Embryonic facial prominence (tissue), 1 donor: ENCODE results near the gene POU4F1.

Experiments
- DNase-seq: peaks from one replicate; pipeline ENCODE4 v3.0.0-alpha.2; 2016; ENCODE audit errors: extremely low spot score

Gene POU4F1

DNA sequence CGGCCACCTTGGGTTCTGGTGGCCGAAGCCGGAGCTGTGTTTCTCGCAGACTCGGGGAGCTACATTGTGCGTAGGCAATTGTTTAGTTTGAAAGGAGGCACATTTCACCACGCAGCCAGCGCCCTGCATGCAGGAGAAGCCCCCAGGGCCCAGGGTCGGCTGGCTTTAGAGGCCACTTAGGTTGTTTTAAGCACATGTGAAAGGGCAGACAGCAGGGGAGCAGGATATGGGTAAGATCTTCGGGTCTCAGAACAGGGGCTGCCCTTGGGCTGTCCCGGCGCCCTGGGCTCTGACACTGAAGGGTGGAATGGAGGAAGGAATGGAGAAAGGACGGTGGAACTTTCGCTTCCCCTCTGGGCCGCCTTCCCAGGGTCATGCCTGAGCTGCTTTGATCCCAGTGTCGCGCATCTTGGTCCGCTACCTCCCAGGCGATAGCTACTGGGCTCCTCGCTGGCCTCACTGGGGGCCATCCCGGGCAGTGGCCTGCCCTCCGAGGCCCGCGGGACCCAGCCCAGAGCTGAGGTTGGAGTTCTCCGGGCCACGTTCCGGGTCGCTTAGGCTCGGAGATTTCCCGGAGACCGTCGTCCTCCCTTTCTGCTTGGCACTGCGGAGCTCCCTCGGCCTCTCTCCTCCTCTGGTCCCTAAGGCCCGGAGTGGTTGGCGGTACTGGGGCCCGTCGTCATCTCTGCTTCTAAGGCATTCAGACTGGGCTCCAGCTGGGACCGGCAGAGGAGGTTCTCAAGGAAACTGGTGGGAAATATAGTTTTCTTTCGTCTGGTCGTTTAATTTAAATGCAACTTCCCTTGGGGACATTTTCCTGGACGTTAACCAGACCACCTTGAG, 4.3 kb upstream of the POU4F1 start:
- DNase-seq = peak; percentile 5

DNA sequence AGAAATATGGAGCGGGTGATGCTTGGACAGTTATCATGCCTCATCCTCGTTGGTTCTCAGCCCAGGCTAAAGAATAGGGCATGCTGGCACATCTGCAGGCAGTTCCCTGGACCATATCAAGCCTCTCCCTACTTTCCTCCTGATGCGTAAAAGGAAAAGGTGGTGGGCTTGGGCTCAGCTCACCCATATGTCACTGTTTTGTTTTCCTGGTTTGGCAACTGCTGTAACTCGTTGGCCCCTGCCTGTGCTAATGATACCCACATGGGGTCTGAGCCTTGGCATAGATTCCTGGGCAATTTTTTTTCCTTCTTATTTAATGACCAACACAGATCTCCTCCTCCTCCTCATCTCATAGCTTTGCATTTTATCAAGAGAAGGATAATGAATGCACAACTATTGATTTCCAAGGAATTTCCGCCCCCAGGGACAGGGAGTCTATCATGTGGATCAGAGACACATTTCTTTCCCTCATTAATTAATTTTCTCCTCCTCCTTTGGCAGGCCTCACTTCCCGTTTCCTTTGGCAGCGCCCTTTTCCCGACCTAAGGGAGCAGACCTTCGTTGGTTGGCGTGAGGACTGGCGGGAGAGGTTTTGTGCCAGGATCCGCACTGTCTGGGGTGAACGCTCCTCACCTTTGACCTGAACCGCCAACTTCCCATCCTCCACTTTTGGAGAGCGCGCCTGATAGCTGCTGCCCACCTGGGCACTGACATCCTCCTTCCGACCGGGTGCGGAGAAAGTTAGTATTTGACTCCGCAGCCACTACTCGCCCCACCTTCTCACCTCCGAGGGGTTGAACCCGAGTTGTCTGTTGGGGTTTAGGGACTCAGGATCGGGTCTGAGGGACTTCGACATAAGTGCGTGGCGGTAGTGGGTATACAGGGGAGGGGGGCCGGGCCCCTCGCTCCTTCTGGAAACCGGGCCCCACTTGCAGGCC, 3.4 kb upstream of the POU4F1 start:
- no peak for DNase-seq

DNA sequence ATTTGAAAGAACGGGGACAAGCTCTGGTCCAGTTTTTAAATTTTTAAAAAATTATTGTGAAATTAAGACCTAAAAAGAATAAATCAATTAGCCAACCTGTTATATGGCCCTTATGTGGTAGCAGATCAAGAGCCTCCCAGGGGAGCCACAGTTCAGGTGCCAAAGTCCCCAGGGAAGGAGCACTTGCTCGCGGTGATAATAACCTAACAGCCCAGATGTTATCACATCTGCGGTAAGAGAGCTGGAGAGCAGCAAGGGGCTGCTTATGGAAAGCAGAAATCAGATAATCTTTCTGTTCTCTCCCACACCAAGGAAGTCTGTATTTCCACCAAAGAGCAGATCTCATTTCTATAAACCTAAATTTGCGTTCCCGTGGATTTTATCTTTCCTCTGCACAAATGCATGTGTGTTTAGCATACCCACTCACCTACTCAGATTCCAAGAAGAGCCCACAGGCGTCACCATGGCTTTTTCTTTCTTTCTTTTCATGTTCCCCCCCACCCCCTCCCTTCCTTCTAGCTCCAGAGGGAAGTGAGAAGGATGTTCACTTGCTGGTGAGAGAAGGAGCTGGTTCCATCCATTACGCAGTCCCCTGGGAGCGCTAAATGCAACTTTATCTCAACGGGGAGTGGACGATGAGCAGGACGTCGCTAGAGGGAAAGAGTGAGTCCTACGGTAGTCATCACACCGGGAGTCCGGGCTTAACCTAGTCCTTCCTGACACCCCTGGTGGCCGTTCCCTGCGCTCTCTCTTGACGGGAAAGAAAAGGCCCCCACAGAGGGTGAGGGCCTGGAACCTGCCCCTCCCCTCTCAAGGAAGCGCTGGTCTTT, 1.6 kb upstream of the POU4F1 start:
- no peak for DNase-seq

DNA sequence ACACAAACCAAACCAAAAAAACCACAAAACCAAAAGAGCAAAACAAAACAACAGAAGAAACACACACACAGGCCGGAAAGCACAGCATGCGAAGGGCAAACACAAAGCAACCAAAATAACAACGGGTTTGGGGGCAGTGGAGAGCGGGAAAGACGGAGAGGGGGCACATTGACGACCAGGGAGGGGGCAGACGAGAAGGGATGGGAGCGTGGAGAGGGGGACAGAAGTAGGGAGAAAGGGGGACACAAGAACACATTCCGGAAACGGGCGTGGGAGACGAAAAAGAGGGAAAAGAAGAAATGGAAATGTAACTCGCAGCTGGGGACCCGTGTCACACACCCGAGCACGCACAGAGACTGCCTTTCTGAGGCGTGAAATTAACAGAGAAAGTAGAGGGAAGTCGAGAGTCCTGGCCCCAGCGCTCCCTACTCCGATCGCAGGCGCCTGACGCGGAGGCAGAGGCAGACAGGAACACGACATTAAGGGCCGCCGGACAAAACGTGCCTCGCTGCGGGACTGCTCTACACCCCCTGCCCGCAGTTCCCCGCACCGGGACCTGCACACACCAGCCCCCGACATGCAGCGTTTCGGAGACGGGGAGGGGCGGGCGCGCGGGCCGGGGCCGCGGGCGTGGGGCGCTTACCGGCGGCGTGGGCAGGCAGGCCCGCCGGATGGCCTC, 652 bp downstream of the POU4F1 start:
- DNase-seq = no peak

DNA sequence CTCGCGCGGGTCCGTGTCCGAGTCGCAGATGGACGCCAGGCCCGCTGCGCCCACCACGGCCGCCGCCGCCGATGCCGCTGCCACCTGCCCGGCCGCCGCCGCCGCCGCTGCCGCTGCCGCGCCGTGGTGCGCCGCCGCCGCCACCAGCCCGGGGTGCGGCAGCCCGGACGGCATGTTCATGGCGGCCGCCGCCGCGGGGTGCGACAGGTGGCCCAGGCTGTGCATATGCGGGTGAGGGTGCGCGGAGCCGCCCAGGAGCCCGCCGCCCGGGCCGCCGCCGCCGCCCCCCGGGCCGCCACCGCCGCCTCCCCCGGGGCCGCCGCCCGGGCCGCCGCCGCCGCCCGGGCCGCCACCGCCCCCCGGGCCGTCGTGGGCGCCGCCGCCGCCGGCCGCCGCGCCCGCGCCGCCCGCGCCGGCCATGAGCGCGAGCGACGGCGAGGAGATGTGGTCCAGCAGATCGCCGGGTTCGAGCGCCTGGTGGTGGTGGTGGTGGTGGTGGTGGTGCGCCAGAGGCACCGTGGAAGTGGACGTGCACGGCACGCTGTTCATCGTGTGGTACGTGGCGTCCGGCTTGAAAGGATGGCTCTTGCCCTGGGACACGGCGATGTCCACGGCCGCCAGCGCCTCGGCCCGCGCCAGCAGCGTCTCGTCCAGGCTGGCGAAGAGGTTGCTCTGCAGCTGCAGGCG, 1.3 kb downstream of the POU4F1 start:
- DNase-seq = no peak

DNA sequence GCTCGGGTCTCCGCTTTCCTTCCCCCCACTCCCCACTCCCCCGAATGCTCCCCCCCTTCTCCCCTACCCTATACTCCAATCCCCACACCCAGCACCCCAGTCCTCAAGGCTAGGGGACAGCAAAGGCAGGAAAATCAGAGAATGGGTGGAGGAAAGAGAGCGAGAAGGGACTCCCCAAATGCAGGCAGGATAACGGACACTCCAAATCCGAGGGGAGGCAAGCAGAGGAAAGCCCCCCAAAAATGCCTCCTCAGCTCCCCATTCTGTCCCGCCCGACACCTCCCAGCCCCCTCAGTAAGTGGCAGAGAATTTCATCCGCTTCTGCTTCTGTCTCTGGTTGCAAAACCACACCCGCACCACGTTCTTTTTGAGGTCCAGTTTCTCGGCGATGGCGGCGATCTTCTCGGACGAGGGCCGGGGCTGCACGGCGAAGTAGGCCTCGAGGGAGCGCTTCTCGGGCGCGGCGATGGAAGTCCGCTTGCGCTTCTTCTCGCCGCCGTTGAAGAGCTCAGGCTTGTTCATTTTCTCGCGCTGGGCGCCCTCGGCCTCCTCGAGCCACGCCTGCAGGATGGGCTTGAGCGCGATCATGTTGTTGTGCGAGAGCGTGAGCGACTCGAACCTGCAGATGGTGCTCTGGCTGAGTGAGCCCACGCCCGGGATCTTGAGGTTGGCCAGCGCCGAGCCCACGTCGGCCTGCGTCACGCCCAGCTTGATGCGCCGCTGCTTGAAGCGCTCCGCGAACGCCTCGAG, 2.1 kb downstream of the POU4F1 start:
- DNase-seq = no peak

DNA sequence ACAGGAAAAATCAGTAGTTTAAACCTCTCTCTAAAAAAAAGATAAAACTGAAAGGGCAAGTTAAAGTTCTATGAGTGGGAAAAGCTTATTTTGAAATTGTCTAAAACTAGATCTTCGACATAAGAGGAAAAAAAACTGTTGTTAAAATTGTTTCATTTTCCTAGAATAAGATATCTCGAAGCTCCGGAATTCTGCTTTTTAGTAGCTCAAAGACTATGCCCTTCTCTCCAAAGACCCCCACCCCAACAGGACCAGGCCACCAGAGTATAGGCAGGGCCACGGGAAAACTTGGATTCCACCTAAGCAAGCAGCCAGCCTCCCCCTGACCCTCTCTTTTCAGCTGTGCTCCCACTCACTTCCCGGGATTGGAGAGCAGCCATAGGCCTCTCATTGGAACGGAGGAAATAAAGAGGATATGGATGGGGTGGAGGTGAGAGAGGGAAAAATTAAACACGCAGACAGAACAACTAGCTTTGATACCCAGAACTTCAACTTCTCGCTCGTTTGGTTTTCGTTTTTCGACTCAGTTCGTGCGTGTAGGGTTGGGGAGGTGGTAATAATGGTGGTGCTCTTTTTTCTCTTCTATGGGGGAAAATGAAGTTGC, 3.0 kb downstream of the POU4F1 start:
- DNase-seq = no peak

DNA sequence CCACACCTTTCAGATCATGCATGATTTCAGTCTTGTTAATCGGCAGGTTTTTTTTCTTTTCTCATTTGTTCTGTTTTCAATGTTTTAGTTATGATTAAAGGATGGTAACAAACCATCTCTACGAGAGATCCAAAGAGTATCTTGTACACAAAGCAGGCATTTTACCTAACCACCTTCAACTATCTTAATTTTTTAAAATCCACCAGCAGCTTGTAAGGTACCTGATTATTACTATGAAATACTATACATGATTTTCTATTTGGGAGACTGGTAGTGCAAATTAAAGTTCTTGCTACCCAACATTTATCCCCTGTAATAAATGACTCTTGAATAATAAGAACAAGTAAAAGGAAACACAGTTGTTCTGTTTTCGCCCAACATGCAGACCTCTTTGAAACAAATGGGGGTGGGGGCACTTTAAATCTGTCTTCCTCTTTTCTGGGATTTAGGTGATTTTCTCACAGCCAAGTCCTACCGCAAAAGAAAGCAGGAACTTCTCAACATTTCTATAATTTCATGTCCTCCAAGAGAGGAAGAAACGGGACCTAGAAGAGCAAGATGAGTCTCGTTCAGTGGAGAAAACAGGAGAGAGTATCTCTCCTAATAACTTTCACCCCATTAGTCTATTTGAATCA, 3.6 kb downstream of the POU4F1 start:
- no peak for DNase-seq

DNA sequence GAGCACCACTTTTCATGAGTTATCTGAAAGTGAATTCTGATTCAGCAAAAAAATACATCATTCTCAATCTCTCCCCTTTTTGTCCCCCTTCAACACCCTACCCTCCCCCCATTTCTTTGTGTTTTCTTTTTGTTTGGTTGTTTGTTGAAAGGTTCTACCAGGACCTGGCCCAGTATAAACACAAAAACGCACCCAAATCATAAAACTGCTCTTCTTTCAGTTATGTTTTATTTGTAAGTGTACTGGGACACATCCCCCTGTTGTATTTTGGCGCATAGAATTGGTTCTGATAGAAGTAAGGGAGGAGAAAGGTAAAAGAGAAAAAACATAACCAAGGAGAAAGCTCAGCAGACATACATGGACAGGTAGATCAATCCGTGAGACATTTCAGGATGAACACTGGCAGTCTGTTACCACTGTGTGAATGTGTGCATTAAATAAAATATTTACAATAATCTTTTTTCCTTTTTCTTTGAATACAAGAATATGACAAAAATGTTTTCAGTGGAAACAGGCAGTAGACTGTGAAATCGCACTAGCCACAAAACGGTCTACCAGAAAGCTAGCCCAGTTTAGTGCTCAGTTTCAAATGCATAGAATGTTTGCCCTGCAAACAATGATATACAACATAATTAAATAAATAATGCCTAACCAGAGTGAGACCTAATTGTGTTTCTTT, 4.2 kb downstream of the POU4F1 start:
- no peak for DNase-seq

DNA sequence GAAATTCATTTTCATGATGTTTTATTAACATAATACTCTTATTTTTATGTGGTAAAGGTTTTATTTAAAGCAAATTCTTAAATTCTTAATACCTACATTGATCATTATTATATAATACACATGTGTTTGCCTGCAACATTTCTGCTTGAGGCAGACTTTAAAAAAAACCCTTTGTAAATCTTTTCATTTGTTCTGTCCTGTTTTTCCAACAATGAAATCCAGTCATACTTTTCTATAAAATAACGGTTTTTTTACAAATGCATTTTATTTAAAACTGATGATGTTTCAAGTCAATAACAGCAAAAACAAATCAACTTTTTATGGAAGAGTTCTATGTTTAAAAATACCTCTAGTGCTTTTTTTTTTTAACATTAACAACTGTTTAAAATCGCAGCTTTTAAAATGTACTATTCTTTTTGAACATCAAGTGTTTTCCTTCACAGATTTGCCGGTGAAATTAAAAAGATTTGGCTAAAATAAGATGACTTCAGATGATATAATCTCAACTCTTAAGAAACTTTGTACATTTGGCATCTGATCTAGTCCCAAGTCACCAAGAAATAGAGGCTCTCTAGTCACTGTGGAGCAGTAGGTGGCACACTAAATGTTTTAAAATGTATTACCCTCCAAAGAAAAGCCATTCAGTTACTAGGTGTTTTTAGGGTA, 5.1 kb downstream of the POU4F1 start:
- DNase-seq = no peak

DNA sequence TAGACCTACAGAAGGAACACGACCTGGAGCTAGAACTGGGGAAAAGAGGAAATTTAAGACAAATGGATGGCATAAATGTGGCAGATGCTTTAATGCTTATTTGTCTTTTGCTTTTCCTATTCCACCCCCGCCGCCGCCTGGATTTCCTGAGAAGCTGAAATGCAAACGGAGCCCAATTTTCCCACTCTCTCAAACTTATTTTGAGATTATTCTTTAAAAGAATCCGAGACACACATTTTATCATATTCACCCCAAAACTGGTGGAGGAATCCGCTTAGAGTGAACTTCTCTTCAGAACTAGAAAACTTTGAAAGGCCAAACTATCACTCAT, 5.8 kb downstream of the POU4F1 start:
- DNase-seq = no peak

DNA sequence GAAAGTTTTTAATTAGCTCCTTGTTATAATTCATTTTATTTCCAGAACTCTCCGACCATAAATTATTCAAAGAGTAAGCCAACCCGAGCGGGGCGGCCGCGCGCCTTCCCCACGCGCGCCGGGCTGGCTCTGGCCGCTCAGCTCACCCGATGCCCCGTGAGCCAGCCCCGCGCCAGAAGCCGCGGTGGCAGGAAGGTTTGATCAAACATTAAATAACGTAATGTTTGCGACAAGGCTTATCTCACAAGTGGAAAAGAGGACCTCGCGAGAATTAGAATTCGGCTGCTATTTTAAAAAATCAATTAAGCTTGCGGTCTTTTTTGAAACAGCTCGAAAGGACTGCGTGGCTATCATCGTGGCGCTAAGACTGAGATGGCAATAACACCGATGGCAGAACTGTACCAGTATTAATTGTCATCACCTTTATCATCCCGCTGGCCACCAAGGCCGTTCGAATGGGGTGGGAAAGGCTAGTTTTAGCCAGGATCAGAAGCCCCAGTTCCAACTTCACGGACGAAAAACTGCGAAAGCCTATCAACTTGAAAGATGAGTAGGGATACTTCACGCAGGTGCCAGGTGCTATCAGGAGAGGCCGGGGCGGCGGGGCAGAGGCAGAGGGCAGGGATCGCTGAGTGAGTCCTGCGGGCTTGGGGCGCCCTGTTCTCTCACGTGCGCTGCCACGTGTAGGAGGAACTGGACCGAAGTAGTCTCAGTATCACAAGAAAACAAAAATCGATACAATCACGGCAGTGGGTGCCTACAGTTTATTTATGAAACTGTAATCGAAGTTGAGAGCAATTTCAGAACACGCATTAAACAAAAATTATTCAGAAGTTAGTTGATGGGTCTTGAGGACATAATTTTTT, 6.4 kb downstream of the POU4F1 start:
- DNase-seq = no peak

DNA sequence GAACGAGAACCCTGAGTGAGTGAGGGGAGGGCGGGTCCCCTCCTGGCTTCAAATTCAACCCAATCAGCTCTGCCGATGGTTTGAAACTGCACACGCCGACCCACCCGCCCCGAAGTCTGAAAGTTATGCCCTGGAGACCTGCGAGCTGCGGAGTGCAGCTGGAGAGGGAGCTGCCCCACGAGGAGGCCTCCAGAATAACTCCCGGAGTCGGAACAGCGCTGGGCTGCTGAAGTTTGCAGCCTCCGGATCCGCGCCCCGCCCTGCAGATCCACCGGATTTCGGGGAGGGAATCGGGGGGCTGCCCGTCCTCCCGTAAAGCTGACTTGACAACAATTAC, 7.0 kb downstream of the POU4F1 start:
- DNase-seq = no peak

DNA sequence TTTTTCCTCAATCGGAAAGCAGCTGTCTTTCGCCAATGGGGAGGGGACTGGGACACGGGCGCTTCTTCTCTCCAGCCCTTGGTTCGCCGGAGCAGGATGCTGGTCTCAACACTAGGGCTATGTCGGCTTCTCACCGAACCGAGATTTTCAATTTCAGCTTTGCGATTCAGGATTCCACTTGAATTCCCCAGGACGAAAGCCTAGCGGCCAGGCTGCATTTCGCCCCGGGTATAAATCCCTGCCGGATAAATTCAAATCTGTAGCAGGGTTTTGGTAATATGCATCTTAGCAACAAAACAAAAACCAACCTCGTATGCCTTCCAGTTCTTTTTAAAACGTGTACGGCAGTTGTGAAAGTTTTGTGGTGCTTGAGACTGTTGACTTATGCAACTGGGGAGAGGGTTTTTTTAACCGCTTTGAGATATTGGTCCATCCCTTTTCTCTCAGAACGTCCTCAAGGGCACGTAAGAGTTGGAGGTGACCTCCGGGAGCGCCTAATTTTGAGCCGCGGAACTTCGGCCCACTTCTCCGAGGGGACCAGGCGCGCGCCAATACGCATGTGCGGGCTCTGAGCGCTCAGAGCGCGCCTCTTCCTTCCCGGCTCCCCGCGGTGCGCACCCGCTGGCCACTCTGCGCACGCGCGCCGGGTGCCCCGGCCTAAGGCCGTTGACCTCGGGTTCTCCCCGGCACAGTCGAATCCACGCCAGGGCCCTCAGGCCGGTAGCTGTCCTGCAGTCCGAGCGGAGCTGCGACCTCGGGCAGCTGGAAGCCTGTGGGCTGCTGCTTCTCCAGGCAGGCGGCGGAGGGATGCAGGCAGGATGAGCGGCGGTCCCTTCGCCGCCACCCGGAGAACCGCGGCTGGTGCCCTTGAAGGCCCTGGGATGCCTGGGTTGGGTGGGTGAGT, 7.6 kb downstream of the POU4F1 start:
- no peak for DNase-seq

DNA sequence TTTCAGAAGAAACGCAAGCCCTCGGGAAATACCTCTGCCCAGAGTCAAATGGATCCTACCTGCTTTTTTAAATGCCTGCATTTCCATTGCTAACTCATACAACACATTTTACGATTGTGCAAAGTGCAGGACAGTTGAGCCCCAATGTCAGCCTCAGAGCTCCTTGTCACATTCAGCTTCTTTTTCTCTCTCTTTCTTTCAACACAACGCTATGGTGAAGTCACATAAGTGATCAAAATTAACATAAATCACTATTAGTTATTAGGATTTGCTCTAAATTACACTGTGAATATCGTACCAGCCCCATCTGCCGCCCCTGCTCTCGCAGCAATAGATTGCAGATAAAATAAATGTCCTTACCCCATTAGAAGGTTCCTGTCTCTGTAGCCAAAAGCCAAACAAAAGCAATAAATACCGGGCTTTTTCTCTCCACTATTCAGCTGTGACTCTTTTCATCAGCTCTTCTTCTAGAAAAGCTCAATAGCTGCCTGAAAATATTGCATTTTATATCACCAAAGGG, 8.8 kb downstream of the POU4F1 start:
- no peak for DNase-seq
